LHCN-M2 (cell line): ENCODE measurements around the gene BLTP2. TPM values are rescaled to one million over a fixed set of nuclear protein-coding genes. Genes with fewer than 3 reads are reported as not detected.

Experiments used
- DNase-seq: peaks from one replicate; pipeline ENCODE4 v3.0.0-alpha.2; 2012; ENCODE audit warnings: low read depth
- total RNA-seq: library from RNA; depleted of rRNA; stranded (reverse); fragments of >200 nt; gene quantifications from 2 replicates; pipeline ENCODE4 v1.2.3, GENCODE V29; 2014; rRNA removed

Gene BLTP2
- total RNA-seq, 1 experiment from 2014 or later, result 139 TPM

DNA sequence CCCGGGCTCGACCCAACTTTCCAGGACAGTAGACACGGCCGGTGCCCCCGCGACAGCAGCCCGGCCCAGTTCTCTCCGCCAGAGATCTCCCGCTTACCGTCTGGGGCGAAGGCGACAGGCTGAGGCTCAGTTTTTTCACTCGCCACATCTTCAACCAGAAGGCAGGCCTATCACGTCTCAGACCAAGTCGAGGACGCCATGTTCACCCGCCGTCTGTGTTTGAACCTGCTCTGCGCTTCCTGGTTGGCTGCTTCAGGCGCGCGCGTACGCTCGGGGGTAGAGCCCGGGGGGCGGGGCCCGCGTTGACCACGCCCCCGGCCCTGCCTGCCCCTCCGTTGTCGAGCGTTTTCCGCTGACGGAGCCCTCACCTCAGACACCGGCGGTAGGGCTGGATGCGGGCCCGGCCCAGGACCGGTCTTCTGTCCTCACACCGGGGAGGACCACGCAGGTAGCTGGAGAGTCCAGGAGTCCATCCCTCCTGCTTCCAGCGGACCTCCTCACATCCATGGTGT, 46.1 kb downstream of the BLTP2 start, which contains the start of gene SPAG5:
Gene SPAG5 (minus strand): TSS at position 227 of the 512 bp plus-strand sequence. CDS start 79 bp downstream, at position 148.
- peak; percentile 89 for DNase-seq

DNA sequence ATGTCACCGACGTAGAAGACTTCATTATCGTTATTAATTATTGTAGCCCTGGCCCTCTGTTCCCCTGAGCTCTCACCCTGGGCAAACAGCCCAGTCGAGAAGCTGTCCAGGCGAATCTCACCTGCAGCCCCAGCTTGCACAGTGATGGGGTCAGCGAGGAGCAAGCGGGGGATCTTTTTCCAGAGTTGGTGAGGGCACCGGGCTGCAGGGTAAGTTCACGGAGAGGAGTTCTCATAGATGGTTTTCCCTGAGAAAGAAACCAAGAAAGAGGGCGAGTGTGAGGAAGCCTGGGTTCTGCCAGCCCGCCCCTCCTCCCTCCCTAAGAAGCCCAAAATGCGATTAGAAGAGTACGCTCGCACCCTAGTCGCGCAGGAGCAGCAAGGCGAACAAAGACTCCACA, 46.6 kb downstream of the BLTP2 start:
- DNase-seq, result no peak

DNA sequence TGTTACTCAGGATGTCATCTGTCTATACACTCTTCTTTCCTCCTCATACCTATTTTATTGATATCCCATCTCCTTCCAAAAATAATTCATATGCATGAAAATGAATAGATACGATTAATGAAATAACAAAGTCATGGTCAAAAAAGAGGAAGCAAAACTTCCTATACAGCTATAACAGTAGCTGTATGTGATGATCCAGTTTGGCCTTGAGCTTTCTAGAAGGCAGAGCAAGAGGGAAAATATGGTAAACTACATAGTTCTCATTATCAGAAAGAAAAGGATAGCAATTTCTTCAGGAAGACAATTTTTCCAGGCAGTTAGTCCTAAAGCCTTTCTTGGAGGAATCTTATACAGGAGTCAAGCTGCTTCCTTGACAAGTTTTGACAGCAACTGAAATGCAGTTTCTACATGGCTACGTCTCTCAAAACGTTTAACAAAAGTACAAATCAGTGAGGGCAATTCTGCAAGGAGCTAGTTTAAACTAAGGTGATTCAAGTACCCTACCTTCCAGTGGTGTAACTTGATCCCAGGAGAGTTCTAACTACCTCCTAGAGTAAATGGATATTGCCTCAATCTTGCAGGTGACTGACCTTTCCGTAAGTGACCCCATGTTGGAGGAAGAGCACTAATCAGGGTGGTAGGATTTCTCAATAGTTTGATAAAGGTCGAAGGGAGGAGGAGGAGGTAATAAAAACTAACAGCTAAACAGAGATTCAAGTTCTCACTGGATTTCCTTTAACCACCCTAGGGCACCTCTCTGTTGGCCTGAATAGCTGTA, 47.2 kb downstream of the BLTP2 start:
- no peak for DNase-seq

Other genes starting within 250 kb of the BLTP2 start
- 1.0 and 1.2 TPM in 2 replicates for gene SLC46A1, start 238.9 kb downstream of the BLTP2 start, total RNA-seq
- gene SLC13A2, start 171.5 kb downstream of the BLTP2 start, total RNA-seq, result not detected in 2 replicates
- gene FOXN1, start 138.8 kb downstream of the BLTP2 start, total RNA-seq, result not detected in 2 replicates
- 44.3 and 47.6 TPM in 2 replicates for gene UNC119, start 92.5 kb downstream of the BLTP2 start, total RNA-seq
- gene PIGS, start 73.6 kb downstream of the BLTP2 start, total RNA-seq, result 45.2 and 65.0 TPM in 2 replicates
- 38.5 and 47.4 TPM in 2 replicates for gene ALDOC, start 68.3 kb downstream of the BLTP2 start, total RNA-seq
- gene SPAG5, start 46.1 kb downstream of the BLTP2 start, total RNA-seq, result 89.8 and 106 TPM in 2 replicates
- 3.5 and 6.1 TPM in 2 replicates for gene RSKR, start 31.0 kb downstream of the BLTP2 start, total RNA-seq
- gene SDF2, start 16.7 kb upstream of the BLTP2 start, total RNA-seq, result 47.5 and 47.6 TPM in 2 replicates
- gene SUPT6H, start 17.0 kb upstream of the BLTP2 start, total RNA-seq, result 31.8 and 39.8 TPM in 2 replicates
- 1.2 and 2.4 TPM in 2 replicates for gene PROCA1, start 66.7 kb upstream of the BLTP2 start, total RNA-seq
- 396 and 449 TPM in 2 replicates for gene RAB34, start 72.7 kb upstream of the BLTP2 start, total RNA-seq
- 312 and 418 TPM in 2 replicates for gene RPL23A, start 74.8 kb upstream of the BLTP2 start, total RNA-seq
- 9.2 and 9.9 TPM in 2 replicates for gene TLCD1, start 81.1 kb upstream of the BLTP2 start, total RNA-seq
- gene NEK8, start 83.6 kb upstream of the BLTP2 start, total RNA-seq, result 2.2 and 3.4 TPM in 2 replicates
- 37.4 and 57.5 TPM in 2 replicates for gene TRAF4, start 98.9 kb upstream of the BLTP2 start, total RNA-seq
- gene FAM222B, start 197.6 kb upstream of the BLTP2 start, total RNA-seq, result 16.2 and 18.0 TPM in 2 replicates
- gene ERAL1, start 209.9 kb upstream of the BLTP2 start, total RNA-seq, result 41.3 and 49.2 TPM in 2 replicates